VCaP (cell line): ENCODE data around the gene ZBTB43.

Experiments used
- H3K27ac ChIP-seq: fragments of 450-650 bp; 2 replicates; pipeline ENCODE4 v1.5.1; 2017
- CTCF ChIP-seq: fragments of 450-650 bp; conservative IDR thresholded peaks from 2 replicates; pipeline ENCODE4 v1.5.1; 2017; ENCODE audit warnings: mild to moderate bottlenecking, moderate library complexity

ZBTB43 gene

GRCh38 chr9:126793686-126794417 is 11.0 kb upstream of the ZBTB43 start:
- TF ChIP-seq CTCF = no peak
- no peak overlapping the region for H3K27ac ChIP-seq

- H3K27ac ChIP-seq = no peak overlapping the region
- no peak for TF ChIP-seq CTCF
Observed at GRCh38 chr9:126794441-126794840, 10.4 kb upstream of the ZBTB43 start.

- TF ChIP-seq CTCF = no peak
- H3K27ac ChIP-seq = no peak overlapping the region
Observed at GRCh38 chr9:126796758-126797157, 8.1 kb upstream of the ZBTB43 start.

GRCh38 chr9:126797903-126798302 is 6.9 kb upstream of the ZBTB43 start:
- no peak overlapping the region for H3K27ac ChIP-seq
- no peak for TF ChIP-seq CTCF

- H3K27ac ChIP-seq = no peak overlapping the region
- TF ChIP-seq CTCF = no peak
Observed at GRCh38 chr9:126799034-126799433, 5.8 kb upstream of the ZBTB43 start.

GRCh38 chr9:126802318-126803059 is 2.4 kb upstream of the ZBTB43 start:
- H3K27ac ChIP-seq = peak overlapping the region; percentile 38
- TF ChIP-seq CTCF = no peak

- peak overlapping the region; percentile 87 for H3K27ac ChIP-seq
- no peak for TF ChIP-seq CTCF
Observed at GRCh38 chr9:126804198-126804695, 593 bp upstream of the ZBTB43 start.
